ENCODE measurements around the gene P2RY10.

GRCh38 chrX:78944351-78944750 is 840 bp upstream of the P2RY10 start:
- TF ChIP-seq EZH2 (IDR thresholded peaks at IDR 0.05; ENCODE audit: borderline replicate concordance, low read length) (no peak), CTCF (conservative IDR thresholded peaks at IDR 0.05 in 1 of 2, IDR thresholded peaks at IDR 0.05 in 1 of 2; ENCODE audit: extremely low read depth in 1 of 2, insufficient read depth in 1 of 2, low read depth in 1 of 2, low read length in 2 of 2) (no peak)

All from mammary epithelial cell (primary cell).